ENCODE measurements around the gene MOSPD3. TPM values are rescaled to one million over a fixed set of nuclear protein-coding genes. Genes with fewer than 3 reads are reported as not detected.
A peak's percentile ranks its signal among the peaks of the same experiment; 100 is the strongest.

Gene MOSPD3
- total RNA-seq, 4 donors from 2014 or later, result 7.6 to 22.4 (median 15.5) TPM

DNA sequence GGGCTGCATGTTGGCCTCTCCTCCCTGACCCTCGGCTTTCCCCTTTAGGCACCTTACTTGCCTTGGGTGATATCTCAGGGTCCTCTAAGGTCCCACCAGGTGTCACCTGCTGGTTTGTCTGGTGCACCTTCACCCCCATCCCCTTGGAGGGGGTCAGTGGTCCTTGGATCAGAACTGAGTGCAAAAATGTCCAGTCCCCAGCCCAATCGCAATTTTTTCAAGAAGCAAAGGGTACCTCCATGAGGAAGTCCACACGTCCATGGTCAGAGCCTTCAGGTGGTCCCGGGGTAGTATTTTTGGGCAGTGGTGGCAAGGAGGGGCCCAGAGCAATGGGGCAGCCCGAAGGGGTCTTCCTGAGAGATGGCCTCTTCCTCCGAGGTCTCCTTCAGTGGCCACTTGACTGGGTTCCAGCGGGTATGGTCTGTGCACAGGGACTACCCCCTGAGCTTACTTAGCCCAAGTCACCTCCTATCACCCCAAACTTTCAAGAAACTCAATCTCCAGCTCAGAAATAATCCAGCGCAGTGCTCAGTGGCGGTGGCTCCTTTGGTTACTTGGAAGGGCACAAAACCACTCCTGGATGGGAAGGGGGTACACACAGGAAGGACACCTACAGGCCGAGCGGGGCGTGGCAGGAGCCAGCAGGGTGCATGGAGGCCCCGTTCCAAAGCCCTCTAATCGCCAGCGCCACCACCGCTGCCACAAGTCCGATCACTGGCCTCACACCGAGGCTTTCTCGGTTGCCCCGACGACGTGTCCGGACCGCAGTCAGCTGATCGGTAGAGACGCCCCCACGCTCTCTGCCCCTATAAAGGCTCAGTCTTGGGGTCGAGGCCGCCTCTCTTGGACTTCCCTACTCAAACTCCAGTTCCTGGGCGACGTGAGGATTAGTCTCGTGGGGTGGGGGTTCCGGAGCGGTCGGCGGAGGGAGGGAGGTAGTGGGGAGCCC is 43.2 kb upstream of the MOSPD3 start:
- H3K4me3 ChIP-seq, result peak overlapping the region; percentile 21 to 61 (median 40)
- no peaks in the 10 kb centered on the region for H3K9me3 ChIP-seq
- peaks cover 12 to 49% (median 19%) of the 10 kb centered on the region in 3 donors for H3K4me1 ChIP-seq
- WGBS, 2 donors, result 54 to 61% methylated on average over 7 to 9 of the region's 36 CpGs
- TF ChIP-seq, protein P1, sequence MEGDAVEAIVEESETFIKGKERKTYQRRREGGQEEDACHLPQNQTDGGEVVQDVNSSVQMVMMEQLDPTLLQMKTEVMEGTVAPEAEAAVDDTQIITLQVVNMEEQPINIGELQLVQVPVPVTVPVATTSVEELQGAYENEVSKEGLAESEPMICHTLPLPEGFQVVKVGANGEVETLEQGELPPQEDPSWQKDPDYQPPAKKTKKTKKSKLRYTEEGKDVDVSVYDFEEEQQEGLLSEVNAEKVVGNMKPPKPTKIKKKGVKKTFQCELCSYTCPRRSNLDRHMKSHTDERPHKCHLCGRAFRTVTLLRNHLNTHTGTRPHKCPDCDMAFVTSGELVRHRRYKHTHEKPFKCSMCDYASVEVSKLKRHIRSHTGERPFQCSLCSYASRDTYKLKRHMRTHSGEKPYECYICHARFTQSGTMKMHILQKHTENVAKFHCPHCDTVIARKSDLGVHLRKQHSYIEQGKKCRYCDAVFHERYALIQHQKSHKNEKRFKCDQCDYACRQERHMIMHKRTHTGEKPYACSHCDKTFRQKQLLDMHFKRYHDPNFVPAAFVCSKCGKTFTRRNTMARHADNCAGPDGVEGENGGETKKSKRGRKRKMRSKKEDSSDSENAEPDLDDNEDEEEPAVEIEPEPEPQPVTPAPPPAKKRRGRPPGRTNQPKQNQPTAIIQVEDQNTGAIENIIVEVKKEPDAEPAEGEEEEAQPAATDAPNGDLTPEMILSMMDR (IDR thresholded peaks at IDR 0.05), result peak in 5 of 6 experiments; percentile 20 to 54 (median 40)
- TF ChIP-seq POLR2A (IDR thresholded peaks at IDR 0.05), result no peak
- H3K36me3 ChIP-seq, result peaks cover 4 to 36% (median 5%) of the 10 kb centered on the region in 3 donors
- intact Hi-C loops (cut with DNase I), result no loop called here
- H3K27ac ChIP-seq, result peak overlapping the region; percentile 22 to 66 (median 37)
- DNase-seq, result no peak
- peaks cover 0 to 17% (median 0%) of the 10 kb centered on the region in 4 donors for H3K27me3 ChIP-seq

DNA sequence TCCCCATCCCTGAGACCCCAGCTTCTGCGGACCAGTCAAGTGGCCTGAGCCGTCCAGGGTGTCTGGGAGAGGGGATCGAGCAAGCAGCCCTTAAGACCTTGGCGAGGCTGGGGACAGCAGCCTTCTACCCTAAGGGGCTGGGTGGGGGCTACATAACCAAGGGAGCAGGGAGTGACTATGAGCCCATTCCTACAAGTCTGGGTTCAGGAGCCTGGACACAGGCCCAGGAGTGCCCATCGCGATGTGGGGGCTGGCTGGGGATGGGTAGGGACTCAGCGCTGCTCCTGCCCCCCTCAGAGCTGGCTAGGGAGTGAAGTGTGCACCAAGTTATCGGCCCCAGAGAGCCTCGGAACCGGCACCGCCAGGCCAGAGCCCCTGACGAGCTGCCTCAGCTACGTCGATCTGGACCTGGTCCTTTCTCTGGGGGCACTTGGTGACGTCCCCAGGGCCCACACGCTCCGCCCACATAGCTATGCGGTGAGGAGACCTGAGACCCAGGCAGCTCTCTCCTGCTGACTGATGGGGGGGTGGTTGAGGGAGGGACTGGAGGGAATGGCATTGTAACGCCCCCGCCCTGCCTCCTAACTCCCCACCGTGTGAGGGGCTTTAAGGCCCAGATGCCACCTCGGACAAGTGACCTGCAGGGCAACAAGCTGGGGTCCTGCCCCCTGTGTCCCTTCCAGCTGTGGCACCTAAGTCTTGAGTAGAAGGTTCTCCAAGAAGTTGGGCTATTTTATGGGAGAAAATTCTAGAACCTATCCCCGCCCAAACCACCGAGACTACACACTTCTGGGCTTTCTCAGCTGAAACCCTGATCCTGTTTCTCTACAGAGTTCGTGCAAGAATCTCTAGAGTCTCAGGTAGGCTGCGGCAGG is 41.1 kb upstream of the MOSPD3 start:
- no peaks in the 10 kb centered on the region for H3K9me3 ChIP-seq
- H3K36me3 ChIP-seq, result peaks cover 14 to 36% (median 20%) of the 10 kb centered on the region in 3 donors
- no peak overlapping the region for H3K27ac ChIP-seq
- H3K4me1 ChIP-seq, result peaks cover 12 to 48% (median 19%) of the 10 kb centered on the region in 3 donors
- H3K4me3 ChIP-seq, result no peak overlapping the region
- intact Hi-C loops (cut with DNase I), result no loop called here
- H3K27me3 ChIP-seq, result peaks cover 0 to 17% (median 0%) of the 10 kb centered on the region in 4 donors
- no peak for TF ChIP-seq POLR2A (IDR thresholded peaks at IDR 0.05)
- TF ChIP-seq, protein P1 (IDR thresholded peaks at IDR 0.05), result no peak
- DNase-seq, result no peak
- 70 to 82% methylated on average over 4 to 5 of the region's 26 CpGs for WGBS, 2 donors

DNA sequence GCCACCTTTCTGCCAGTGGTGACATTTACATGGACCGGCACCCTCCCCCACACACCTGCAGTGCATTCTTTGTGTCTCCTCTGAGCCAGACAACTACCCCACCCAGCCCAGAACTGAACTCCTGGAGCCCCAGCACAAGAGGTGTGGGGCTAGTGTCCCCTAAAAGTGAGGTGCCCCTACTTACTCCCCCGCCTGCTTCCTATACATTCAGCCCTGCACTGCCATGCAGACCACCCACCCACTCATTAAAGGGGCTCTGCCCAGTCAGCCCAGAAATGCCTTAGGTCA is 40.6 kb upstream of the MOSPD3 start:
- WGBS, 2 donors, result 83 to 86% methylated on average over 1 to 2 of the region's 2 CpGs
- no peak overlapping the region for H3K4me3 ChIP-seq

DNA sequence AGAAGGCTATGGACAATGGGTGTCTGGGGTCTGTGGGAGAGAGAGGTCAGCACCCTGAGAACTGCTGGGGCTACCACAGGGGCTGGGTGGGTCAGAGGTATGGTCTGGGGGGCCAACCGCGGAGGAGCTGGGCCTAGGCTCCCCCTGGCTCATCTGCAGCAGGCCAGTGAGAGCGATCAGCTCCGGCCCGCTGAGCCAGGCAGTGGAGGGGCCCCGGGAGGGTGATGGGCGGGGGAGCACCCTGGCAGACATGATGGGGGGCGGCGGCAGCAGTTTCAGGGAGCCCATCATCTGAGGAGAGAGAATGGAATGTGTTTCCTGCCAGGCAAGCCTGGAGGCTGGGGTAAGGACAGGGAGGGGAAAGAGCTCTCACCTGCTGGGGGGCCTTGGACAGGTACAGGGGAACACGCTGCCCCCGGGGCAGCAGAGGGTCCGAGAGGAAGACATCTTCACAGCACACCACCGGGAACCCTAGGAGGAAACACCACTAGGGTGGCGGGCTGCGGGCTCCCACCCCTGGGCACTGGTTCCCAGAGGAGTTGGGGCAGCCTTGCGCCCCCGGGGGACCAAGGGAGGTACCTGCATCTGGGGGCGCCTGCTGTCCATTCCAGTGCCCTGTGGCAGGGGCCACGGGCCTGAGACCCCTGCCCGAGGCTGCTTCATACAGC is 39.9 kb upstream of the MOSPD3 start:
- 83 to 93% methylated on average over 6 to 11 of the region's 20 CpGs for WGBS, 2 donors
- Histone ChIP-seq H3K4me3 (no peak overlapping the region), H3K27me3 (peaks cover 0 to 17% (median 0%) of the 10 kb centered on the region in 4 donors), H3K27ac (no peak overlapping the region), H3K9me3 (no peaks in the 10 kb centered on the region), H3K36me3 (peaks cover 26 to 44% (median 29%) of the 10 kb centered on the region in 3 donors), H3K4me1 (peaks cover 12 to 42% (median 19%) of the 10 kb centered on the region in 3 donors)
- intact Hi-C loops (cut with DNase I), result no loop called here
- TF ChIP-seq POLR2A (IDR thresholded peaks at IDR 0.05), result no peak
- TF ChIP-seq, protein P1 (IDR thresholded peaks at IDR 0.05), result no peak
- DNase-seq, result no peak

More for the DNA sequence above, 40.6 kb upstream of the MOSPD3 start:
- Histone ChIP-seq H3K27ac (no peak overlapping the region), H3K9me3 (no peaks in the 10 kb centered on the region), H3K36me3 (peaks cover 19 to 37% (median 24%) of the 10 kb centered on the region in 3 donors), H3K27me3 (peaks cover 0 to 17% (median 0%) of the 10 kb centered on the region in 4 donors), H3K4me1 (peaks cover 12 to 48% (median 19%) of the 10 kb centered on the region in 3 donors)
- TF ChIP-seq, protein P1 (IDR thresholded peaks at IDR 0.05), result no peak
- TF ChIP-seq POLR2A (IDR thresholded peaks at IDR 0.05), result no peak
- DNase-seq, result no peak
- intact Hi-C loops (cut with DNase I), result no loop called here

Data from esophagus squamous epithelium (tissue), 5 donors.